ENCODE results near the gene KCNF1.
A peak's percentile ranks its signal among the peaks of the same experiment; 100 is the strongest.

Gene KCNF1

GRCh38 chr2:10905006-10905861 lies 6.5 kb upstream of the KCNF1 start:
- no peak for DNase-seq

DNA sequence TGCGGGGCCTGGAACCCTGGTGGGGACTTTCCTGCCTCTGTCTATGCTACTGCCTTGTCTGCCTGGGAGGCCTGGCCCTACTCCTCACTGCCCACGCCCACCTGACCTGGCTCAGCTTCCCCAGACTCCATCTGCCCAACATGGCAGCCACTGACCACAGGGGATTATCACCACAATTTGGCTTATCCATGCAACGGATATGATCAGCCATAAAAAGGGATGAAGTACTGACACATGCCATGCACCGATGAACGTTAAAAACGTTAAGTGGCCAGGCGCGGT lies 5.9 kb upstream of the KCNF1 start:
- DNase-seq, result no peak

DNA sequence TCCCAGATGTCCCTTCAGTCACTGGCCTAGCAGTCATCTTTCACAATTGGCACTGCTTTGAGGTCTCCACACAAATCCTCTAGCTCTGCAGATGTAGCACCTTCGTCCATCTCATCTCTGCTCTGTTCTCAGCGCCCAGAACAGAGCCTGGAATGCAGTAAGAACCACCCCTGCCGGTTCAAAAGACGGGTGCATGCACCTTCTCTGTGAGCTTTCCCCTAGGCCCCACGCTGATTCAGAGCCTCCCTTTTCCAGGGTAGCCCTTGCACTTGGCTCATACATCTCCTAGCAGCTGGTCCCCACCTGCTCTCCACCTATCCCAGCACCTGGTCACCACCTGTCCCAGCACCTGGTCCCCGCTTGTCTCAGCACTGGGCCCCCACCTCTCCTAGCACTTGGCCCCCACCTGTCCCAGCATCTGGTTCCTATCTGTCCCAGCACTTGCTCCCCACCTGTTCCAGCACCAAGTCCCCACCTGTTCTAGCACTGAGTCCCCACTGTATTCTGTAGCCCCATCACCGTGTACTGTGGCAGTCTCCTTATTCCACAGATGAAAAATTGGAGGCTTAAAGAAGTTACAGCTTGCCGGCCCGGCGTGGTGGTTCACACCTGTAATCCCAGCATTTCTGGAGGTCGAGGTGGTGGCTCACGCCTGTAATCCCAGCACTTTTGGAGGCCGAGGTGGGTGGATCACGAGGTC lies 4.7 kb upstream of the KCNF1 start:
- no peak for DNase-seq

DNA sequence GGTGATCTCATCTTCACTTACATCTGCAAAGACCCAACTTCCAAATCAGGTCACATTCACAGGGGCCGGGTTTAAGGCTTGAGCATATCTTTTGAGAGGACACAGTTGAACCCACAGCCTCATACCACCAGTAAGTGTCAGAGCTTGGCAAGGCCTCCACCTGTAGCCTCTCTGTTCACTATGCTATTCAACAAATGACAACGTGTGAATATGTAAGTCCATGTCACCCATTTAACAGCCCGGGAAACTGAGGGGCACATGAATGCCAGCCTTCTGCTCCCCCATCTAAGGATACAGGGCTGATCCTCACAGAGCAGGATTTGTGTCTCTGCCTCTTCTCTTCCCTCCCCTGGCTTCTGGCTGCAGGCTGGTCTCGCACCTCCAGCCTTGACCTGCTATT lies 3.5 kb upstream of the KCNF1 start:
- no peak for DNase-seq

DNA sequence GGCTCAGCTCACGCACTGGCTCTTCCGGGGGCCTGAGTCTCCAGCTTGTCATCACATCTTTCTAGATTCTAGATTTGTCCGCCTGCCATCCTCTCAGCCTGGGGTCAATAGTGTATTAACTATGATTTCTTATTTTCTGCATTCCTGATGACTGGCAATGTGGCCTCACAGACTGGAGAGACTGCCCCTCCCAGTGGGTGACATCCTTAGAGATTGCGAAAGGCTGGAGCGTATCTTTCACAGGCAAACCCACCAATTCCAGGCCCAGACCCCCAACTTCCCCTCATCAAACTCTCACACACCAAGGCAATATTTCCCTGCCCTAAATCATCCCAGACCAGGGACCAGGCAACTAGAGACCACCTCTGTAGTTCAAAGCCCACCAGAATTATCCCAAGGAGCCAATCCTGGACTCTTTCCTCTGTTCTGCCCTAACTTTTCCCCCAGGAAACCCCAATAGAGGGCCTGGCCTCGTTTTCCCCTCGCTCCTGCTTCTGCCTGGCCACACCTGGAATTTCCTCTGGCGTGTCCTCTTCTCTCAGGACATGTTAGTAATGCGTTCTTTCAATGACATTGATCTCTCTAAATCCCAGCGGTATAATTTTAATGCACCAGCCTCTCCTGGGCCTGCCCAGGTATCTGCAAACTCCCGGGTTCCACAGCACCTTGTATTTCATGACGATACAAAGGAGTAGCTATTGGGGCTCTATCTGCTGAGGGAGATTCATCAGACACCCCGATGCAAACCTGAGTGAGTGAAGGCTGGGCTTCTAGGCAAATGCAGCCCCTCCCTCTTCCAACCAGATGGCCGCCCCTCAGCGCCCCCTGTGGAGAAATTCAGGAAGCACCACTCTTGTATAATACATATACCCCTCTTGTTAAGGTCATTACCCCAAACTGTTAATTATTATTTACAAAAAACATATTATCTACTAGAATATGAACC lies 2.4 kb upstream of the KCNF1 start:
- peak; percentile 24 for DNase-seq

GRCh38 chr2:10909996-10910341 lies 1.8 kb upstream of the KCNF1 start:
- no peak for DNase-seq

- no peak for DNase-seq
Observed at GRCh38 chr2:10910625-10911024, 1.1 kb upstream of the KCNF1 start.

DNA sequence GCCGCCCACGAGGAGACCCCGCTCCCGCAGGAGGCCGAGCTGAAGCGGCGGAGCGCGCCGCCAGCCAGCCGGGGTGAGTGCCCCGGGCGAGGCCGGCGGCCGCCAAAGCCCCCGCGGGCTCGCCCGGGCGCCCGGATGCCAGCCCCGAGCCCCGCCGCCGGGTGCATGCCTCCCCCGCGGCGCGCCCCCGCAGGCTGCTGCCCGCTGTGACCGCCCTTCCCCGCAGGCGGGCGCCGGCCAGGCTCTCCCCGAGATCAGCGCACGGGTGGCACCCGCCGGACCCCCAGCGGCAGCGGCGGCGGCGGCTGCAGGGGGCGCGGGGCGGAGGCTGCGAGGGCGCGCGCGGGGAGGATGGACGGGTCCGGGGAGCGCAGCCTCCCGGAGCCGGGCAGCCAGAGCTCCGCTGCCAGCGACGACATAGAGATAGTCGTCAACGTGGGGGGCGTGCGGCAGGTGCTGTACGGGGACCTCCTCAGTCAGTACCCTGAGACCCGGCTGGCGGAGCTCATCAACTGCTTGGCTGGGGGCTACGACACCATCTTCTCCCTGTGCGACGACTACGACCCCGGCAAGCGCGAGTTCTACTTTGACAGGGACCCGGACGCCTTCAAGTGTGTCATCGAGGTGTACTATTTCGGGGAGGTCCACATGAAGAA lies 470 bp downstream of the KCNF1 start:
- no peak for DNase-seq

DNA sequence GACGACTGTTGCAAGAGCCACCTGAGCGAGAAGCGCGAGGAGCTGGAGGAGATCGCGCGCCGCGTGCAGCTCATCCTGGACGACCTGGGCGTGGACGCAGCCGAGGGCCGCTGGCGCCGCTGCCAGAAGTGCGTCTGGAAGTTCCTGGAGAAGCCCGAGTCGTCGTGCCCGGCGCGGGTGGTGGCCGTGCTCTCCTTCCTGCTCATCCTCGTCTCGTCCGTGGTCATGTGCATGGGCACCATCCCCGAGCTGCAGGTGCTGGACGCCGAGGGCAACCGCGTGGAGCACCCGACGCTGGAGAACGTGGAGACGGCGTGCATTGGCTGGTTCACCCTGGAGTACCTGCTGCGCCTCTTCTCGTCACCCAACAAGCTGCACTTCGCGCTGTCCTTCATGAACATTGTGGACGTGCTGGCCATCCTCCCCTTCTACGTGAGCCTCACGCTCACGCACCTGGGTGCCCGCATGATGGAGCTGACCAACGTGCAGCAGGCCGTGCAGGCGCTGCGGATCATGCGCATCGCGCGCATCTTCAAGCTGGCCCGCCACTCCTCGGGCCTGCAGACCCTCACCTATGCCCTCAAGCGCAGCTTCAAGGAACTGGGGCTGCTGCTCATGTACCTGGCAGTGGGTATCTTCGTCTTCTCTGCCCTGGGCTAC lies 1.2 kb downstream of the KCNF1 start:
- DNase-seq, result no peak

- DNase-seq, result no peak
Observed at GRCh38 chr2:10913501-10914271, 2.0 kb downstream of the KCNF1 start.

DNA sequence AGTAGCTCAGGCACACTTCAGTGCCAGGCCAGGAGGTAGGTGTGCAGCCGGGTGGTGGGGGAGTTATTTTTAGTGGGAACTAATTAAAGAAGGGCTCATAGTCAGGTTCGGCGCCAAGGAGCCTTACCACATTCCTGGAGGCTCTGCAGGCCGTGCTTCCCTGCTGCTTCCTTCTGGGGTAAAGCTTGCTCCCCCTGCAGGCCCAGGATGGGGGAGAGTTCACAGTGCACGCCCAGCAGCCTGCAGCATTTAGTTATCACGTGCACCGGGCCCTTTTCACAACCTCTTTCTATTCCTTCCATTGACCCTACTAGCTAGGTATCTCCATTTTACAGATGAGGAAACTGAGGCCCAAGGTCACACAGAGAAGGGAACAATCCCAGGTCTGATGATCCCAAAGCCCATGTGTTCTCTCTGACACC lies 2.5 kb downstream of the KCNF1 start:
- no peak for DNase-seq

DNA sequence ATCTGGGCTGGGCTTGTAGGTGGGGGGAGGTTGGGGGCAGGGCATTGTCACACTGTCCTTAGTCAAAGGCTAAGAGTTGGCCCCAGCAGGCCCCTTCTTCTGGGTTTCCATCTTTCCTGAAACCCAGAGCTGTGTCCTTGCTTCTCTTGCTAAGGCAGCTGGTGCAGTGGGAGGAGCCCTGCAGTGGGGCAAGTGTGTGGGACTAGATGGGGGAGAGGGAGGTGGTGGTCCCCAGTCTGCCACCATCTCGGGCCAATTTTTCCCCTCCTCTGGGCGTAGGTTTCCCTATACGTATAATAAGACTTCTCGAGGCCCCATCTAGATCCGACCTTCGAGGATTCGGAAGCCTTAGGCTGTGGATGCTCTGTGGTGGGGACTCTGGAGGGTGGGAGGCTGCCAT lies 3.5 kb downstream of the KCNF1 start:
- DNase-seq, result no peak

GRCh38 chr2:10915731-10916276 lies 4.1 kb downstream of the KCNF1 start:
- DNase-seq, result no peak

DNA sequence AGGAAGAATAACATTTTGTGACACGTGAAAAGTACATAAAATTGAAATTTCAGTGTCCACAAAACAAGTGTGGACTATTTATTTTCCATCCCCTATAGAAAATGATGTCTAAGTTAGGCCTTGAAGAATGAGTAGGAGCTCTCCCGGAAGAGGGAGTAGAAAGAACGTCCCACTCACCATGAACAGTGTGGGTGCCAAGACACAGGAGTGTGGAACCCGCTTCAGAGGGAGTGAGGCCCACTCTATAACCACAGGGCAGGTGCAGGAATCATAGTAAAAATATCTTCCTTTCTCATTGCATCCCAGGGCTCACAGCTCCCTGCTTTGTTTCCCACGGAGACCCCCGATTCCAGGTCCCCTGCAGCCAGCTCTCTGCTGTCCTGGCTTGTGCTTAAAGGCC lies 5.2 kb downstream of the KCNF1 start:
- no peak for DNase-seq

- no peak for DNase-seq
Observed at GRCh38 chr2:10917927-10918326, 6.2 kb downstream of the KCNF1 start.

DNA sequence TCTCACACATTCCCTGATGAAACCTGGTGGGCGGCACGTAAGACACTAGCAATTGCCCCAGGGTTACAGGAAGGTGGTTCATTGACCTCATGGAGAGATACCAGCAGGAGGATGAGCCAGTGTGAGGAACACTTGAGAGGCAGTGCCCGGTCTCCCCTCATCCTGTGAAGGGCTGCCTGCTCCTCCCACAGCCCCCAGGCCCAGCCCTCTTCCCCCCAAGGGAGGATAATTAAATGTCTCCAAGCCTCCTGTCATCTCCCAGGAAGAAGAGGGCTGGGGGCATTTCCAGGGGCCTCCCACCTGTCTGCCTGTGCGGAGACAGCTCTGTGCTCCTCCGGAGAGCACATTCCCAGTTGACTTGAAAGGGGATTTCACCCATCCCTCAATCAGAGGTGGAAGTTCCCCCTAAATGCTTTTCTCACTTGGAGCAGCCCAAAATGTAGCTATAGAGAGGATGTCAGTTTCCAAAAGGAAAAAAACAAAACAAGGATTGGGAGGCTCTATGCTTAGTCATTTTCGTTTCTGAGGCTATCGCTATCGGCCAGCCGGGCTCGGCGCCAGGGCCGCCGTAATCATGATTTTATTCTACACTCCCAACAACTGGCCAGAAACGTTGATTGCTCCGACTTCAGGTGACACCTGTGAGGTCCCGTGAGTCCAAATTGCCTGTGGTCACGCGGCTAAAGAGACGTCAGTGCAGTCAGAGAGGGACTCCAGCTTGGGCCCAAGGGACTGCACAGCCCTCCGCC lies 7.1 kb downstream of the KCNF1 start:
- no peak for DNase-seq

GRCh38 chr2:10919410-10919770 lies 7.7 kb downstream of the KCNF1 start:
- no peak for DNase-seq

GRCh38 chr2:10919771-10920621 lies 8.3 kb downstream of the KCNF1 start:
- DNase-seq, result peak; percentile 59

- DNase-seq, result no peak
Observed at GRCh38 chr2:10920764-10921388, 9.1 kb downstream of the KCNF1 start.
